Measurements from ENCODE around the gene AGTPBP1.
"Not testable (repeated sequence)": the region's sequence is repeated elsewhere in the genome, so short reads cannot be mapped to it uniquely, and the experiment has no call there.

Gene AGTPBP1

DNA sequence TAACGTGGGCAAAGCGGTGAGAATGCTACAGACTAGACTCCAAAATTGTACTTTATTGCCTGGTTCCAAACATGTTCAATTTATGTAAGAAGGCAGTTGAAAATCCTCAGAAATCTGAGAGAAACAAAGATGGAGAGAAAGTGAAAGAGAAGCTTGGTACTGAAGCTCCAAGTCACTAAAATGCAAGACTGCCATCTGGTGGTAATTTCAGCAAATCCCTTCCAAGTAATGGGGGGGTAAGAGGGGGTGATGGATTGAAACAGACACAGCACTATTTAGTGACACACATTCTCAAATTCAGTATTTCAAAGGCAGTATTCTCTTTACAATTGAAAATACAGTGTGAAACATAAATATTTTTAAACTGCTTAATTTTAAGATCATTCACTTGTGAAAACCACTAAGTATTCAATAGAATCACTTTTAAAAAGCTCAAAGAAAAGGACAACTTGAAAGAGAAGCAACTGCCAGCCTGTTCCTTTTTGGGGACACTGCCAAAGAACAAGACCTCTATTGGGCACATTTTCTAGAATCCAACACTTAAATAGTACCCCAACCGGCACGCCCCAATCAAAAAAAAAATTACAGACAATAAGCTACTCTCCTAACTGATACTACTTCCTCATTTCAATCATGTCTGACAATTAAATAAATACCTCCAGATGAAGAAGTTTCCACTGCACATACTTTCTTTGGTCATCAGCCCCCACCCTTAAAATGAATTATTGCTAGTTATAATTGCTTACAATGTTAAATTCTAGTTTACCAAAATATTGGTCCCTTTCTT lies 131.5 kb downstream of the AGTPBP1 start:
- peak; percentile 74 for DNase-seq

- no peak for DNase-seq
These were observed 135.8 kb downstream of the AGTPBP1 start for GRCh38 chr9:85605905-85606304.

GRCh38 chr9:85603936-85604335 lies 137.8 kb downstream of the AGTPBP1 start:
- DNase-seq: no peak

- no peak for DNase-seq
These were observed 139.0 kb downstream of the AGTPBP1 start for GRCh38 chr9:85602742-85603141.

GRCh38 chr9:85600675-85601263 lies 141.0 kb downstream of the AGTPBP1 start:
- no peak for DNase-seq

- DNase-seq: no peak
These were observed 142.1 kb downstream of the AGTPBP1 start for GRCh38 chr9:85599540-85600105.

GRCh38 chr9:85594316-85594715 lies 147.4 kb downstream of the AGTPBP1 start:
- no peak for DNase-seq

GRCh38 chr9:85586684-85587083 lies 155.1 kb downstream of the AGTPBP1 start:
- DNase-seq: no peak

DNA sequence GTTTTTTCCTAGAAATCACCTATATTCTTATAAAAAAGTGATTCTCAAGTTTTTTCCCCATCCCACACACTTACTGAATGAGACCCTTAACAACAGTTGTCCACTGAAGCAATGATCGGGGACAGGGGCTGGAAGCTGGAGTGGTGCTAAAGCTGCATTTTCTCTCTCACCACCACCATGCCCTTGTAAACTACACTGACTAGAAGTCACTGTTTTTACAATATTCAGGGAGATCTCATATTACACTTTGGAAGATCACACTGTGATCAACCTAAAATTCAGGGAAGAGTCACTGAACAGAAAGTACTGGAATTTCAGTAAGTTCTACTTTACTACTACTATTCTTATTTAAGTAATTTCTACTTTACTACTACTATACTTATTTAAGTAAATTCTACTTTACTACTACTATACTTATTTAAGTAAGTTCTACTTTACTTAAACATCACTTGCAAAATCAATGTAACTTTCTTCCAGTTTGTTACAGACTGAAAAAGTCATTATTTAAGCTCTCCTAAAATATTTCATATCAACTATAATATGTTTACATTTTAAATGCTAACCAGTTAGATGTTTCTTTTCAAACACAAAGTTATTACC lies 164.3 kb downstream of the AGTPBP1 start:
- DNase-seq: no peak

GRCh38 chr9:85575868-85576267 lies 165.9 kb downstream of the AGTPBP1 start:
- DNase-seq: no peak

DNA sequence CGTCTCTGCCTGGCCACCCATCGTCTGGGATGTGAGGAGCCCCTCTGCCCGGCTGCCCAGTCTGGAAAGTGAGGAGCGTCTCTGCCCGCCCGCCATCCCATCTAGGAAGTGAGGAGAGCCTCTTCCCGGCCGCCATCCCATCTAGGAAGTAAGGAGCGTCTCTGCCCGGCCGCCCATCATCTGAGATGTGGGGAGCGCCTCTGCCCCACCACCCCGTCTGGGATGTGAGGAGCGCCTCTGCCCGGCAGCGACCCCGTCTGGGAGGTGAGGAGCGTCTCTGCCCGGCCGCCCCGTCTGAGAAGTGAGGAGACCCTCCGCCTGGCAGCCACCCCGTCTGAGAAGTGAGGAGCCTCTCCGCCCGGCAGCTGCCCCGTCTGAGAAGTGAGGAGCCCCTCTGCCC lies 168.2 kb downstream of the AGTPBP1 start:
- not testable (repeated sequence) for DNase-seq

GRCh38 chr9:85572917-85573316 lies 168.8 kb downstream of the AGTPBP1 start:
- not testable (repeated sequence) for DNase-seq

DNA sequence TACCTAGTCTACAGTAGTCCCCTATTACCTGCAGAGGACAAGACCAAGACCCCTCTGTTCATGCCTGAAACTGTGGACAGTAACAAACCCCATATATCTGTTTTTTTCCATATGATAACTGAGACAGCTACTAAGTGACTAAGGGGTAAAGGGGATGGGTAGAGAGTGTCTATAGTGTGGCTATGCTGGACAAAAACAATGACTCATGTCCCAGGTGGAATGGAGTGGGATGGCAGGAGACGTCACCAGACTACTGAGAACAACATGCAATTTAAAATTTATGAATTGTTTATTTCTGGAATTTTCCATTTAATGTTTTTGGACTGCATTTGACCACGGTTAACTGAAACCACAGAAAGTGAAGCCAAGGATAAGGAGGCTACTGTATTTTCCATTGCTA lies 171.8 kb downstream of the AGTPBP1 start:
- no peak for DNase-seq

DNA sequence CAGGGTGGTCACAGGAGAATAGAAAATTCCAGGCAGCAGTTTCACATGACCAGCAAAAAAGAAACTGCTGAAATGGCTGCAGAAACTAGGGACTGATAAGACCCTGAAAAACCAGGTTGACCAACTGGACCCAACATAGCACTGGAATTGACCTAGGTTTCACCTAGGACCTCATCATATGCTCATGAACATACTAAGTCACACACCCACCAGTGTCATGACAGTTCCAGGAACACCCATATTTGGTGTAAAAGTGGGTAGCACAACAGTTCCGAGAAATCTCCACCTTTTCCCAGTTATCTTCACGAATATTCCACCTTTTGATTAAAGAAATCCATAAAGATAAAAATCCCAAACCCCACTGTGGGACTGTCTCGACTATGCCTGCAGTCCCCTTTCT lies 182.2 kb downstream of the AGTPBP1 start:
- DNase-seq: no peak

- no peak for DNase-seq
These were observed 187.4 kb downstream of the AGTPBP1 start for GRCh38 chr9:85554349-85554748.

DNA sequence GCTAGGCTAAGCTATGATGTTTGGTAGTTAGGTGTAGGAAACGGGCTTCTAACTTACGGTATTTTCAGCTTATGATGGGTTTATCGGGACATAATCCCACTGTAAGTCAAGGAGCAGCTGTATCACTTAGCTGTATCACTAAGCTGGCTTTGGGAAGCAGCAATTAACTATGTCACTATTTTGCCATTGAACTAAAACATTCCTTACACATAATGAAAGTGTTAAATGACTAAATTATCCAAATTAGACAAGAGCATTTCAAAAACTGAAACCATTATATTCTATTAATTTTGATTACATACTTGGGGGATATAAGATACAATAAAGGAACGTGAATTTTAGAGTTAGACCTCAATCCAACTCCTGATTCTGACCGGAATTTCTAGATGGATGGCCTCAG lies 188.3 kb downstream of the AGTPBP1 start:
- no peak for DNase-seq

DNA sequence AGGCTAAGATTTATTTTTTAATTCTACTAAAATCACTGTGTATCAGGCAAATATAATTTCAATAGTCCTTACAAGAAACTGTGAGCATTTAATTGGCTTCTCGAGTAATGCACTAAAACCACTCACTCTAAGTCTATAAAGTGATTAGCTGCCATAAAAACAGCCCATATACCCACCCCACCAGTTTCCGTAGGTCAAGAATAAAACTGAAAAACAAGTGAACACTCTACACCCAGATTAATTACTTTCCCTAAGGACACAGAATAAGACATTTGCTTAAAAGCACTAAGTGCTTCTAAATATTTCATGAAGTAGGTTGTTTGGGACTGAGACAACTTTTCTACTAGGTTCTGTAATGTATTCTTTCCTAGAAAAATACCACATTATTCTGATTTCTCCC lies 194.2 kb downstream of the AGTPBP1 start:
- no peak for DNase-seq

DNA sequence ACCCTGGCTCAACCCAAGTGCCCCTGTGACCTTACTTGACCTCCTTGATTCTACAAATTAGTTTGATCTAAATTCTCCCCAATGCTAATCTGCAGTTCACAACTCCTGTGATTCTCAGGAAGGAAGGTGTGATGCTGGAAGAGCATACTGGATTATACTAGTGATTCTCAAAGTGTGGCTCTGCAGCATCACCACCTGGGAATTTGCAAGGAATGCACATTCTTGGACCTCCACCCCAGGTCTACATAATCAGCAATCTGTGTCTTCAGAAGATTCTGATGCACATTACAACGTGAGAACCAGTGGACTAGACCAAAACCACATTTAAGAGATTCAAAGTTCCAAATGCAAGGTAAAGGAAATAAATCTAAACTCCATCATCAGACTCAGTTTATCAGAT lies 198.6 kb downstream of the AGTPBP1 start:
- DNase-seq: no peak

GRCh38 chr9:85541876-85542275 lies 199.9 kb downstream of the AGTPBP1 start:
- no peak for DNase-seq

DNA sequence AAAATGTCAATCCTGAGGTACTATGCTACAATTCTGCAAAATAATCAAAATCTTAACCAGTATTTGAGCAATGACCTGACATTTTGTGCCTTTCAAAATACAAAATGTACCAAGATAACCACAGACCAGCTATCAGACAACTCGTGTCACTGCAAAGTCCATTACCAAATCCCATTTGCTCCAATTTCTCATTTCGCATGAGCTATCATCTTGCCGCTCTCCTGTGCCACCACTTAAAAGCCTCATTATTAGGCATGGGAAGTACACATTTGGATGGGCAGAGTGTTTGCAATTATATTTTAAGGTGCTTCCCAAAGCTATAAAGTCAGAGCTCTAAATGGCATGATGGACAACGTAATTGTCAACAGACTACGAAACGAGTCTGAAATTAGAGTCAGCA lies 205.2 kb downstream of the AGTPBP1 start:
- no peak for DNase-seq

- DNase-seq: no peak
These were observed 205.7 kb downstream of the AGTPBP1 start for GRCh38 chr9:85536076-85536475.

GRCh38 chr9:85534340-85534739 lies 207.4 kb downstream of the AGTPBP1 start:
- DNase-seq: peak; percentile 44

- DNase-seq: no peak
These were observed 208.2 kb downstream of the AGTPBP1 start for GRCh38 chr9:85533538-85533937.

DNA sequence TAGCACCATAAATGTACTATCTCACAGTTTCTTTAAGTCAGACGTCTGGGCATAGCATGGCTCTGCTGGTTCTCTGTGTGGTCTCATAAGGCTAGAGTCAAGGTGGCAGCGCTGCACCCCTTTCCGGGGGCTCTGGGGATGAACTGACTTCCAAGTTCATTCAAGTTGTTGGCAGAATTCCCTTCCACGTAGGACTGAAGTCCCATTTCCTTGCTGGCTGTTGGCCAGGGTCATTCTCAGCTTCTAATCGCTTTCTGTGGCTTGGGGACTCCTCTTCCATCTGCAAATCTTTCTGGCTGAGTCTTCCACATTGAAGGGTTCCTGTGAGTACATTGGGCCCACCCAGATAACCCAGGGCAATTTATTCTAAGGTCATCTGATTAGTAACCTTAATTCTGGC lies 211.0 kb downstream of the AGTPBP1 start:
- no peak for DNase-seq
